Measurements from ENCODE around the gene TEX51. TPM values are rescaled to one million over a fixed set of nuclear protein-coding genes. Genes with fewer than 3 reads are reported as not detected.

Gene TEX51
- total and polyA plus RNA-seq, 4 donors, result not detected

Other genes starting within 250 kb of the TEX51 start
- 10 to 100 TPM; 79.5 to 91.2 TPM for gene GYPC, start 242.7 kb upstream of the TEX51 start, total RNA-seq
- 100 to 1,000 TPM; 118 to 173 TPM for gene GYPC, start 242.7 kb upstream of the TEX51 start, polyA plus RNA-seq
- 10 to 100 TPM; 22.9 to 37.9 TPM for gene BIN1, start 208.3 kb downstream of the TEX51 start, total RNA-seq
- 10 to 100 TPM; 15.4 to 20.3 TPM for gene BIN1, start 208.3 kb downstream of the TEX51 start, polyA plus RNA-seq